Measurements from ENCODE around the gene RPS21. TPM values are rescaled to one million over a fixed set of nuclear protein-coding genes. Genes with fewer than 3 reads are reported as not detected.

The RPS21 gene
- total and polyA plus RNA-seq, 2 of the 13 experiments (the other 11 are each of a cell fraction or from before 2014, with no cell fraction given) = 2,647 to 11,063 TPM

- TF ChIP-seq, protein P1, sequence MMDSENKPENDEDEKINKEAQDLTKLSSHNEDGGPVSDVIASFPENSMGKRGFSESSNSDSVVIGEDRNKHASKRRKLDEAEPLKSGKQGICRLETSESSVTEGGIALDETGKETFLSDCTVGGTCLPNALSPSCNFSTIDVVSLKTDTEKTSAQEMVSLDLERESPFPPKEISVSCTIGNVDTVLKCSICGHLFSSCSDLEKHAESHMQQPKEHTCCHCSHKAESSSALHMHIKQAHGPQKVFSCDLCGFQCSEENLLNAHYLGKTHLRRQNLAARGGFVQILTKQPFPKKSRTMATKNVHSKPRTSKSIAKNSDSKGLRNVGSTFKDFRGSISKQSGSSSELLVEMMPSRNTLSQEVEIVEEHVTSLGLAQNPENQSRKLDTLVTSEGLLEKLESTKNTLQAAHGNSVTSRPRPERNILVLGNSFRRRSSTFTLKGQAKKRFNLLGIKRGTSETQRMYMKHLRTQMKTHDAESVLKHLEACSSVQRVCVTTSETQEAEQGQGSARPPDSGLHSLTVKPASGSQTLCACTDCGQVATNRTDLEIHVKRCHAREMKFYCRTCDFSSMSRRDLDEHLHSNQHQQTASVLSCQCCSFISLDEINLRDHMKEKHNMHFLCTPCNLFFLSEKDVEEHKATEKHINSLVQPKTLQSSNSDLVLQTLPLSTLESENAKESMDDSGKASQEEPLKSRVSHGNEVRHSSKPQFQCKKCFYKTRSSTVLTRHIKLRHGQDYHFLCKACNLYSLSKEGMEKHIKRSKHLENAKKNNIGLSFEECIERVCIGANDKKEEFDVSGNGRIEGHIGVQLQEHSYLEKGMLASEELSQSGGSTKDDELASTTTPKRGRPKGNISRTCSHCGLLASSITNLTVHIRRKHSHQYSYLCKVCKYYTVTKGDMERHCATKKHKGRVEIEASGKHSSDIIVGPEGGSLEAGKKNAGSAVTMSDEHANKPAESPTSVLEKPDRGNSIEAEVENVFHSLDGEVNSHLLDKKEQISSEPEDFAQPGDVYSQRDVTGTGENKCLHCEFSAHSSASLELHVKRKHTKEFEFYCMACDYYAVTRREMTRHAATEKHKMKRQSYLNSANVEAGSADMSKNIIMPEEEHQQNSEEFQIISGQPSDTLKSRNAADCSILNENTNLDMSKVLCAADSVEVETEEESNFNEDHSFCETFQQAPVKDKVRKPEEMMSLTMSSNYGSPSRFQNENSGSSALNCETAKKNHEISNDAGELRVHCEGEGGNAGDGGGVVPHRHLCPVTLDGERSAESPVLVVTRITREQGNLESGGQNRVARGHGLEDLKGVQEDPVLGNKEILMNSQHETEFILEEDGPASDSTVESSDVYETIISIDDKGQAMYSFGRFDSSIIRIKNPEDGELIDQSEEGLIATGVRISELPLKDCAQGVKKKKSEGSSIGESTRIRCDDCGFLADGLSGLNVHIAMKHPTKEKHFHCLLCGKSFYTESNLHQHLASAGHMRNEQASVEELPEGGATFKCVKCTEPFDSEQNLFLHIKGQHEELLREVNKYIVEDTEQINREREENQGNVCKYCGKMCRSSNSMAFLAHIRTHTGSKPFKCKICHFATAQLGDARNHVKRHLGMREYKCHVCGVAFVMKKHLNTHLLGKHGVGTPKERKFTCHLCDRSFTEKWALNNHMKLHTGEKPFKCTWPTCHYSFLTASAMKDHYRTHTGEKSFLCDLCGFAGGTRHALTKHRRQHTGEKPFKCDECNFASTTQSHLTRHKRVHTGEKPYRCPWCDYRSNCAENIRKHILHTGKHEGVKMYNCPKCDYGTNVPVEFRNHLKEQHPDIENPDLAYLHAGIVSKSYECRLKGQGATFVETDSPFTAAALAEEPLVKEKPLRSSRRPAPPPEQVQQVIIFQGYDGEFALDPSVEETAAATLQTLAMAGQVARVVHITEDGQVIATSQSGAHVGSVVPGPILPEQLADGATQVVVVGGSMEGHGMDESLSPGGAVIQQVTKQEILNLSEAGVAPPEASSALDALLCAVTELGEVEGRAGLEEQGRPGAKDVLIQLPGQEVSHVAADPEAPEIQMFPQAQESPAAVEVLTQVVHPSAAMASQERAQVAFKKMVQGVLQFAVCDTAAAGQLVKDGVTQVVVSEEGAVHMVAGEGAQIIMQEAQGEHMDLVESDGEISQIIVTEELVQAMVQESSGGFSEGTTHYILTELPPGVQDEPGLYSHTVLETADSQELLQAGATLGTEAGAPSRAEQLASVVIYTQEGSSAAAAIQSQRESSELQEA (CRISPR knock-in tag; IDR thresholded peaks at IDR 0.05; ENCODE audit: not compliant biosample characterization) = no peak
- 0 out of 2 replicates have a peak, but pooled peaks have one; percentile 3 for TF ChIP-seq POLR2G (IDR thresholded peaks at IDR 0.05; ENCODE audit: low read depth, low read length)
- no peak for TF ChIP-seq MBNL3 (CRISPR knock-in tag; conservative IDR thresholded peaks at IDR 0.05)
- no peak for TF ChIP-seq ZNF337 (CRISPR knock-in tag; IDR thresholded peaks at IDR 0.05; ENCODE audit: borderline replicate concordance, low read depth)
- TF ChIP-seq, protein P2, sequence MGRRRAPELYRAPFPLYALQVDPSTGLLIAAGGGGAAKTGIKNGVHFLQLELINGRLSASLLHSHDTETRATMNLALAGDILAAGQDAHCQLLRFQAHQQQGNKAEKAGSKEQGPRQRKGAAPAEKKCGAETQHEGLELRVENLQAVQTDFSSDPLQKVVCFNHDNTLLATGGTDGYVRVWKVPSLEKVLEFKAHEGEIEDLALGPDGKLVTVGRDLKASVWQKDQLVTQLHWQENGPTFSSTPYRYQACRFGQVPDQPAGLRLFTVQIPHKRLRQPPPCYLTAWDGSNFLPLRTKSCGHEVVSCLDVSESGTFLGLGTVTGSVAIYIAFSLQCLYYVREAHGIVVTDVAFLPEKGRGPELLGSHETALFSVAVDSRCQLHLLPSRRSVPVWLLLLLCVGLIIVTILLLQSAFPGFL (CRISPR knock-in tag; IDR thresholded peaks at IDR 0.05) = no peak
- no peak for TF ChIP-seq CREM (IDR thresholded peaks at IDR 0.05)
- no peak for TF ChIP-seq CREM (CRISPR knock-in tag; IDR thresholded peaks at IDR 0.05)
- TF ChIP-seq PHF20 (CRISPR knock-in tag; IDR thresholded peaks at IDR 0.05) = no peak
- TF ChIP-seq FOXA1 (IDR thresholded peaks at IDR 0.05) = no peak
- TF ChIP-seq FOXA1 (CRISPR knock-in tag; IDR thresholded peaks at IDR 0.05) = no peak
- TF ChIP-seq MTA3 (CRISPR knock-in tag; IDR thresholded peaks at IDR 0.05) = no peak
- TF ChIP-seq NRL (CRISPR knock-in tag; IDR thresholded peaks at IDR 0.05; ENCODE audit: borderline replicate concordance) = no peak
- peak; percentile 18 for TF ChIP-seq HNRNPH1 (optimal IDR thresholded peaks at IDR 0.05; ENCODE audit: low read depth, low read length)
- no peak for TF ChIP-seq ZNF850 (CRISPR knock-in tag; conservative IDR thresholded peaks at IDR 0.05)
- no peak for TF ChIP-seq ARID2 (CRISPR knock-in tag; IDR thresholded peaks at IDR 0.05; ENCODE audit: borderline replicate concordance)
- TF ChIP-seq, protein P3, sequence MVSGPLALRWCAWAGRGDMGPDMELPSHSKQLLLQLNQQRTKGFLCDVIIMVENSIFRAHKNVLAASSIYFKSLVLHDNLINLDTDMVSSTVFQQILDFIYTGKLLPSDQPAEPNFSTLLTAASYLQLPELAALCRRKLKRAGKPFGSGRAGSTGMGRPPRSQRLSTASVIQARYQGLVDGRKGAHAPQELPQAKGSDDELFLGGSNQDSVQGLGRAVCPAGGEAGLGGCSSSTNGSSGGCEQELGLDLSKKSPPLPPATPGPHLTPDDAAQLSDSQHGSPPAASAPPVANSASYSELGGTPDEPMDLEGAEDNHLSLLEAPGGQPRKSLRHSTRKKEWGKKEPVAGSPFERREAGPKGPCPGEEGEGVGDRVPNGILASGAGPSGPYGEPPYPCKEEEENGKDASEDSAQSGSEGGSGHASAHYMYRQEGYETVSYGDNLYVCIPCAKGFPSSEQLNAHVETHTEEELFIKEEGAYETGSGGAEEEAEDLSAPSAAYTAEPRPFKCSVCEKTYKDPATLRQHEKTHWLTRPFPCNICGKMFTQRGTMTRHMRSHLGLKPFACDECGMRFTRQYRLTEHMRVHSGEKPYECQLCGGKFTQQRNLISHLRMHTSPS (CRISPR knock-in tag; IDR thresholded peaks at IDR 0.05; ENCODE audit: low read depth) = no peak
- TF ChIP-seq MAX (IDR thresholded peaks at IDR 0.05) = no peak
Measured at GRCh38 chr20:62390317-62391164, 3.6 kb downstream of the RPS21 start (continued).

Measured in HepG2 (cell line).